AML-193 (cell line): ENCODE measurements around the gene DUSP28.

Experiments
- DNase-seq, 2 experiments: peaks; one replicate each; lab custom pipeline; 2025; lab: John Stamatoyannopoulos, UW

DUSP28 gene

DNA sequence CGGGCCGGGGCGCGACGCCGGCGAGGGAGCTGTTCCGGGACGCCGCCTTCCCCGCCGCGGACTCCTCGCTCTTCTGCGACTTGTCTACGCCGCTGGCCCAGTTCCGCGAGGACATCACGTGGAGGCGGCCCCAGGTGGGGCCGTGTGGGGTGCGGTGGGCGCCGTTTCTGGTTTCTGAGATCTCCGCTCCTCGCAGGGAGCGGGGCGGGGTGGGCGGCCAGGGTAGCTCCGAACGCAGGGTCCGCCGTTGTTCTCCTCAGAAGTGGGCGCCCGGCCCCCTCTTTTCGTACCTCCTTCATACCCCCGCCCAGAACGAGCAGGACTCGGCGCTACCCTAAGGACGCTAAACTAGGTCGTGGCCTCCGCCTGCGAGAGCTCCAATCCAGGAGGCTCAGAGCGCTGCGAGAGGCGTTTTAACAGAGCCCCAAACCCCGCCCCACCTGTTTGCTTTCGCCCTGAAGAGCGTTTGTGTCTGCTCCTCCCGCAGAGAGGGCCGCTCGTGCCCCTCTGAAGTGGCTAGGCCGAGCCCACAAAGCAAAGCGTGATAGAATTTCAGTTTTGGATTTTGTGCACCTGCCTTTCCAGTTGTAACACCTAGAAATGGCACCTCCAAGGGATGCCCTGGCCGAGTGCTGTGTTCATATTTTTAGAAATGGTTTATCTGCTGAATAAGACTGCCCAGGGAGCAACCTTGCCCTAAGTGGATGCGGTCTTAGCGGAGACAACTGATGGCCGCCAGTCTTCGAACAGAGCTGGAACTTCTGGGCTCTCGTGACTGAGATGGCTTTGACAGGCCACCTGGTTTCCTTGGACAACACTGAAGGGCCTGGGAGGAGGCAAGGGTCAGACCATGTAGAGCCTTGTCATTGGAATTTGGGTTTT, 27.0 kb downstream of the DUSP28 start:
- DNase-seq, result peak; percentile 8 to 12

DNA sequence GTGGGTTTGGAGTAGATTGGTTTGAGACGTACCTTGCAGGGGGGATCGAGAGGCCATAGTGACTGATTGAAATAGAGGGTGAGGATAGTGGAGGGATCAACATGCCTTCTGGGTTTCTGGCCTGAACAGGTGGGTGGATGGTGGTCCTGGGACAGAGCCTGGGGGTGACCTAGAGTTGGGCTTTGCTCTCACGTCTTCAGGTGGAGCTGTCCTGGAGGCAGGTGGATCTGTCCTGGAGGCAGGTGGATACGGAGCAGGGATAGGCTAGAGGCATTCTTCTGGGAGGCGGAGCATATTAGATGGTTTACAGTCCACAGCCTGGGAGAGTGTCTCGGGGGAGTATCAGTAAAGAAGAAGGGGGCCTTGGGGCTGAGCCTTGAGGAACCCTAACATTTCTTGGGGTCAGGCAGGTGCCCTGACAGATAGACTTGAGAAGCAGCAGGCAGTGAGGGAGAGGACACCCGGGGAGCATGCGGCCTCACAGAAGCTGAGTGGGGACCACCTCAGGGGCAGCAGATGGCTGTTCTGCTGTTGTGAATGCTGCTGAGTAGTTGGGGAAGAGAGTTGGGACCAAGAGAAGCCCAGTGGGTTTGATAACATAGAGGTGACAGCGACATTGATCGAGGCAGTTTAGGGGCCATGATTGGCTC, 28.0 kb downstream of the DUSP28 start:
- DNase-seq, result no peak

DNA sequence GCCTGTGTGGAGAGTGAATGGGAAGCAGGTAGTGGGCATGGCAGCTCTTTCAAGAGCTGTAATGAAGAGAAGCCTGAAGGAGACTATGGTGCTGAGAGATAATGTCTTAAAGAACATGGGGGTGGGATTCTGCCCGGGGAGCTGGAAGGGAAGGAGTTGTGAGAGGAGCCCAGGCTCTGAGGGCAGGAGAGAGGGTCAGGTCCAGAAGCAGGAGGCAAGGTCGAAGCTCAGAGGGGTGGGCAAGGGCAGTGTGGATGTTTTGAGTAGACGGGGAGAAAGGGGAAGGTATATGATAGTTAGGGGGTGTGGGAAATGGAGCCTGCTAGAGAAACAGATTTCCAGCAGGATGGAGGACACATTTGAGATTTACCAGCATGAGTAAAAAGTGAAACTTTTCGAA, 28.5 kb downstream of the DUSP28 start:
- DNase-seq, result no peak

DNA sequence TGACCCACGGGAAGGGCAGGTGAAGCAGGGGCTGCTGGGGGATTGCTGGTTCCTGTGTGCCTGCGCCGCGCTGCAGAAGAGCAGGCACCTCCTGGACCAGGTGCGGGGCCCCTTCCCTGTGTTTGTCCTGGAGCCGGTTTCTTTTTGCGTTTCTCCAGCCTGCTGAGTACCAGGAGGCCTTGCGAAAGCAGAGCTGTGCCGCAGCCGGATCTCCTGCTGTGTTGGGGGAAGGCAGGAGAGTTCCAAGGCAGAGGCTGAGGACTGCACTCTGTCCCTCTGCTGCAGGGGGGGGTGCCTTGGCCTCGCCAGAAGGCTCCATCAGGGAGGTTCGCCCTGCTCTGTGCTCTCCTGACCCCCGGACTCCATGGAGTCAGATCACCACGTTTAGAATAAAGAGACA, 29.2 kb downstream of the DUSP28 start:
- no peak for DNase-seq

DNA sequence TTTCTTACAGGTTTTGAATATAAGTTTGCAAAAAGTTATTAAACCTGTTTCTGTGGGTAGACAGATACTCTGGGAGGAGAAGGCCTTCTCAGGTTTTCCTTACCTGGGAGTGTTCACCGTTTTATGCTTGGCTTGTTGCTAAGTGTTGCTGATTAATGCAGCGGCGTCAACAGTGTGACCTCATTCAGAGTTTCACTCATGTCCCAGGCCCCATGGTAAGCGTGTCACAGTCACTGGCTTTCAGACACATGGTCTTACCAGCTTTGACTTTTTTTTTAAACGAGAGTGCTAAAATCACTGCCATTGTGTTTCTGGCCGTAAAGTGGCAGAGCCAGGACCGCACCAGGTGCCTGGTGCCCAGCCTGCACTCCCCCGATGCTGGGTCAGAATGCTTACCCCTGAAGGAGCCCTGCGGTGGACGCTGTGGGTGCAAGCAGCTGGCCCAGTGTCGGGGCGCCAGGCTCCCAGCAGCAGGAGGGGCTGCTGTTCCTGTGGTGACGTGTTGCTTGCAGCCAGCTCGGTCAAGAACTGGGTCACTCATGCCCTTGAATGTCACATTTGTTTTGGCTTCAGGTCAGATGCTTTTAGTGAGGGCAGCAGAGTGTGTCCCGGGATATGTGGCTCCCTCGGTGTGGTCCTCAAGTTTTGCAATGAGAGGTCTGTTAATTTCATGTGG, 29.8 kb downstream of the DUSP28 start:
- no peak for DNase-seq

DNA sequence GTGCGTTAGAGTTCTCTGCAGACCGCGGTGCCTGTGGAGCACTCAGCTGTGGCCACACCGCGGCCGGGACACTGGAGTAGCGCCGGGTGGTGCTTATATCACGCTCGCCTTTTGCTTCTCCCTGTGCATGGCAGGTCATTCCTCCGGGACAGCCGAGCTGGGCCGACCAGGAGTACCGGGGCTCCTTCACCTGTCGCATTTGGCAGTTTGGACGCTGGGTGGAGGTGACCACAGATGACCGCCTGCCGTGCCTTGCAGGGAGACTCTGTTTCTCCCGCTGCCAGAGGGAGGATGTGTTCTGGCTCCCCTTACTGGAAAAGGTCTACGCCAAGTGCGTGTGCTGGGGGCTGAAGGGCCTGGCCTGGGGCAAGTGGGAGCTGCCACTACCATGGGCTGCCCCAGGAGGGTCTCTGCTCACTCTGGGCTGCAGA, 30.5 kb downstream of the DUSP28 start:
- no peak for DNase-seq

DNA sequence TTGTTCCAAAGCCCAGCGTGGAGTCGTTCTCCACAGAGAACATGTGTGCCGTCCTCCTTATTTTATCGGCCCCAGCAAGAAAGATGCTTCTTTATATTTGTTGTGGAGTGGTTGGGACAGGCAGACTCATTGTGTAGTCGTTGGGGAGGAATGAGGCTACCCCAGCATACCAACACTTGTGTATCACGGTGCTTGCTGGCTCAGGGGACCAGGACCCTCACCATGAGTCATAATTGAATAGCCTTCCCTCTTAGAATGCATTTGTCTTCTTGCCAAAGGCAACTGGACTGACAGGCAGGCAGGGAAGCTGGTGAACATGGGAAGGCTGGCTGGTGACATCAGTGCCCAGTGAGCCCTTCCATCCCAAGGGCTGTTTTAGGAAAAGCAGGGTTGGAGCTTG, 31.1 kb downstream of the DUSP28 start:
- DNase-seq, result no peak

DNA sequence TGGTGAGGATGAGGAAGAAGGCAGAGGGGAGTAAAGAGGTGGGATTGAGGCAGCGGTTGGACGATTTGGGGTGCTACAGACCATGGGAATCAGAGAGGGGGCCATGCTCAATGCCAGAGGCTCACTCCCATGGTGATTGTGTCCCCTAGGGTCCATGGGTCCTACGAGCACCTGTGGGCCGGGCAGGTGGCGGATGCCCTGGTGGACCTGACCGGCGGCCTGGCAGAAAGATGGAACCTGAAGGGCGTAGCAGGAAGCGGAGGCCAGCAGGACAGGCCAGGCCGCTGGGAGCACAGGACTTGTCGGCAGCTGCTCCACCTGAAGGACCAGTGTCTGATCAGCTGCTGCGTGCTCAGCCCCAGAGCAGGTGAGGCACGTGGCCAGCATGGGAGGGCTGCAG, 31.6 kb downstream of the DUSP28 start:
- DNase-seq, result no peak

DNA sequence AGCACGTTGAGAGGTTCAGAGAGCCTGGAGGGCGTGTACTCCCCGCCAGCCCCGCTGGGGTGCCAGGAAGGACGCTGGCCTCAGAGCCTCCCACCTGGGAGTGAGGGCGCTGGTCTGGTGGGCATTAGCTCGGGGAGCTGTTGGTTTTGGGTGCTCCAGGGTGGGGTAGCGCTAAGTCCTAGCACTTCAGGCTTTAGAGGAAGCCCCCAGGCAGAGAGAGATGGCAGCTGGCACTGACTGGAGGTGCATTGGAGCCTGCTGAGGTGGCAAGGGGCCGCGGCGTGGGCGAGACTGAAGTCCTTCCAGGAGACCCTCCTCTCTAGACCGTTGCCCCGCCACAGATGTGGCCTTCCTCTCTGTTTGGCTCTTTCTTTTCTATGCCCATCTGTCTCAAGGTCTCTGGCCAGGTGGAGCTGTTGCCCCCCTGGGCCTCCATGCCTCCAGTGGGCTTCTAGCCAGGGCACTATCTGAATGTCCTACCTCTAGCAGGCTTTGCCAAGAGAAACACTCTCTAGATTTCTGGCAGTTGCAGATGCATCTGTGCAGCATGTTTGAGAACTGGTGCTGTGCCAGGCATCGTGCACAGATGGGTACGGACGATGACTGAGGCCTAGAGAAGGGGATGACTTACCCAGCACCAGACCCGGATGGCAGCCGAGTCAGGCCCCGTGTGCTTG, 33.0 kb downstream of the DUSP28 start:
- no peak for DNase-seq

DNA sequence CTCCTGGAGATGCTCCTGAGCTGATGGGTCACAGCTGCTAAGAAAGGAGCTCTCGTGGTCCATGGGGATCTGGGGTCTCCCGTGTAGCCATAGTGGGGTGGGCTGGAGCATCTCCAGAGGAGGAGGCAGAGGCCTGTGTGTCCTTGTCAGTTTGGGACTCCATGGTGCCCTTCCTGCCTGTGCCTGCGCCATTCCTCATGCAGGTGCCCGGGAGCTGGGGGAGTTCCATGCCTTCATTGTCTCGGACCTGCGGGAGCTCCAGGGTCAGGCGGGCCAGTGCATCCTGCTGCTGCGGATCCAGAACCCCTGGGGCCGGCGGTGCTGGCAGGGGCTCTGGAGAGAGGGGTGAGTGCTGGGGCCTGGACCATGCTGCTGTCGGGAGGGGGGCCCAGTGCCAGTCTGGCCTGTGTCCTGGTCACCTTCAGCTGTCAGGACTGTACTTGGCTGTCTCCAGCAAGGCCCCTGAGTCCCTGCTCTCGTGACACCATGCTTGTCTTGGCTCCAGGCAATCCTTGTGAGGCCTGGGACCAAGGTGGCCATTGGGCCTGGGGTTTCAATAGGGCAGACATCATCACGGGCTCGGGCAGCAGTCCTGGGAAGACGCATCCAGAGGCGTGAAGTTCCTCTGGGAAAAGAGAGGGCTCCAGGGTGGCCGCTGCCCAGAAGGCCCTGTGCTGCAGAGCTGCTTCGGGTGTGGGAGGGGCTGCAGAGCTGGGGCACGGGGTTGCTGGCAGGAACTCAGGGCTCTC, 33.7 kb downstream of the DUSP28 start:
- DNase-seq, result no peak

DNA sequence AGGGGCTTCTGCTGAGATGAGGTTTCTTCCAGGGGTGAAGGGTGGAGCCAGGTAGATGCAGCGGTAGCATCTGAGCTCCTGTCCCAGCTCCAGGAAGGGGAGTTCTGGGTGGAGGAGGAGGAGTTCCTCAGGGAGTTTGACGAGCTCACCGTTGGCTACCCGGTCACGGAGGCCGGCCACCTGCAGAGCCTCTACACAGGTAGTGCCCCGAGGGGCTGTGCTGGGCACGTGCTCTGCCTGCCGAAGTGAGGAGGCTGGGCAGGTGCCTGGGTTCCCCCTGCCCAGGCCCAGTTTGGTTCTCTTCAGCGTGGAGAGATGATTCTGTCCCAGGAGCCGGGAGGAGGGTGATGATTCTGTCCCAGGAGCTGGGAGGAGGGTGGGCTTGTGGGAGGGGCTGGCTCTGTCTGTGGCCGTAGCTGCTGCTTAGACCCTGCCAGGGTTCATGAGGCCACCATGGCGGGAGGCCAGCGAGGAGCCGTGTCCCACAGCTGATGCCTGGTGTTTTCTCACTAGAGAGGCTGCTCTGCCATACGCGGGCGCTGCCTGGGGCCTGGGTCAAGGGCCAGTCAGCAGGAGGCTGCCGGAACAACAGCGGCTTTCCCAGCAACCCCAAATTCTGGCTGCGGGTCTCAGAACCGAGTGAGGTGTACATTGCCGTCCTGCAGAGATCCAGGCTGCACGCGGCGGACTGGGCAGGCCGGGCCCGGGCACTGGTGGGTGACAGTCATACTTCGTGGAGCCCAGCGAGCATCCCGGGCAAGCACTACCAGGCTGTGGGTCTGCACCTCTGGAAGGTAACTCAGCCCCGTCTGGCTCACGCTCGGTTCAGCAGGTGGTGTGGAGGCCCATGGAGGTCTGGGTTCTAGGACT, 34.6 kb downstream of the DUSP28 start:
- DNase-seq, result no peak

DNA sequence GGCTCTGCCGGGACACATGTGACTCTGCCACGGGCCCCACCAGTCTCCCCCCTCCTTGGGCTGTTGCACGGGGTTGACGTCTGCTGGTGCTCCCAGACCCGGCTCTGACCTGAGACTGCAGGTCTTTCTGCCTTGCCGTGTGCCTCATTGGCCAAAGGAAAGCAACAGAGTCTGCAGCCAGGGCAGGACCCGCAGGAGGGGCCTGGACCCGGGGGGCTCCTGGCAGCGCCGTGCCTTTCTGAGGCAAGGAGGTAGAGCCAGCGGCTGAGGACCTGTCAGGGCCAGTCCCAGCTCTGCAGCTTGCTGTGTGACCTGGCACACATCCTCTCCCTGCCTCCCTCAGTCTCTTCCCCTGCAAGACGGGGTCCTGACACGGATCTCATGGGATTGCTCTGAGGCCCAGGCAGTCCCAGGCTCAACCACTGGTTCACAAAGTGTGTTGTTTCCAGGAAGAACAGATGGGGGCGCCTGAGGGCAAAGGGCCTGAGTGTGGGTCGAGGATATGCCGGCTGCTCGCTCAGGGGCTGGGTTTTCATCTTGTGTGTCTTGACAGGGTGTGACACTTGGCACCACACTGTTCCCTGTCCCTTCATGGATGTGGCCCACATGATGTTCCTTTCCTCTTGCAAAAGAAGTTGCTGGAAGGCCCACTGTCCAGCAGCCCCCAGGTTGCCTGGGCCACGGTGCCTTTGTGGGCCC, 35.4 kb downstream of the DUSP28 start:
- DNase-seq, result peak; percentile 13 to 32

DNA sequence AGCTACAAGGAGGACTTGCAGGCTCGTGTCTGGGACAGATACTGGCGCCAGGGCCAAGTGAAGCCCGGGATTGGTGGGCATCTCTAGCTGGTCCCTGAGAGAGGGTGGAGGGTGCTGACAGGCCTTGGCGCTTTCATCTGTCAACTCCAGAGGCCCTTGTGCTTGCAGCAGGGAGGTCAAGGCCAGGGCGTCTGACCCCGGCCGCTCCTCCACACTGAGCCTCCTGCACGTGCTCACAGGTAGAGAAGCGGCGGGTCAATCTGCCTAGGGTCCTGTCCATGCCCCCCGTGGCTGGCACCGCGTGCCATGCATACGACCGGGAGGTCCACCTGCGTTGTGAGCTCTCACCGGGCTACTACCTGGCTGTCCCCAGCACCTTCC, 35.9 kb downstream of the DUSP28 start:
- DNase-seq, result no peak

DNA sequence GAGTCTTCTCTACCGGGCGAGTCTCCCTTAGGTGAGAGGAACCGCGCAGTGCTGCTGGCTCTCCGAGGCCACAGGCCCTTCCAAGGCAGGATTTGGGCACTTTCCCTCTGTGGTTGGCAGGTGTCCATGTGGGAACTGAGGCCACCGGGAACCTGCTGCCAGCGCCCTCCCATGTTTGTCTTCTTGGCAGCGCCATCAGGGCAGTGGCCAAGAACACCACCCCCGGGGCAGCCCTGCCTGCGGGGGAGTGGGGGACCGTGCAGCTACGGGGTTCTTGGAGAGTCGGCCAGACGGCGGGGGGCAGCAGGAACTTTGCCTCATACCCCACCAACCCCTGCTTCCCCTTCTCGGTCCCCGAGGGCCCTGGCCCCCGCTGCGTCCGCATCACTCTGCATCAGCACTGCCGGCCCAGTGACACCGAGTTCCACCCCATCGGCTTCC, 36.4 kb downstream of the DUSP28 start:
- DNase-seq, result no peak

DNA sequence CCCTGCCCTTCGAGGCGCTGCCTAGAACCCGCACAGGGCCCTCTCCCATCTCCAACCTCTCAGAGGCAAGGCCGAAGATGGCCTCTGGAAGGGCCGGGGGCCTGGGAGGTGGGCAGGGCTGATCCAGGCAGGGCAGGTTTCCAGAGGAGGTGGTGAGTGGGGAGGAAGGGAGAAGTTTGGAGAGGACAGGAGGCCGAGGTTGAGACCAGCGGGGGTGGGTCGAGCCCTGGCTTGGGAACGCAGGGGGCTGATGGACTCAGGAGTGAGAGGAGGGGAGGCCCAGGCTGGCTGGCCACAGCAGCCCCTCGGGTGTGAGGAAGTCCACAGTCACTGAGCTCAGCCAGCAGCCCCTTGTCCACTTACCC, 36.9 kb downstream of the DUSP28 start:
- DNase-seq, result no peak

DNA sequence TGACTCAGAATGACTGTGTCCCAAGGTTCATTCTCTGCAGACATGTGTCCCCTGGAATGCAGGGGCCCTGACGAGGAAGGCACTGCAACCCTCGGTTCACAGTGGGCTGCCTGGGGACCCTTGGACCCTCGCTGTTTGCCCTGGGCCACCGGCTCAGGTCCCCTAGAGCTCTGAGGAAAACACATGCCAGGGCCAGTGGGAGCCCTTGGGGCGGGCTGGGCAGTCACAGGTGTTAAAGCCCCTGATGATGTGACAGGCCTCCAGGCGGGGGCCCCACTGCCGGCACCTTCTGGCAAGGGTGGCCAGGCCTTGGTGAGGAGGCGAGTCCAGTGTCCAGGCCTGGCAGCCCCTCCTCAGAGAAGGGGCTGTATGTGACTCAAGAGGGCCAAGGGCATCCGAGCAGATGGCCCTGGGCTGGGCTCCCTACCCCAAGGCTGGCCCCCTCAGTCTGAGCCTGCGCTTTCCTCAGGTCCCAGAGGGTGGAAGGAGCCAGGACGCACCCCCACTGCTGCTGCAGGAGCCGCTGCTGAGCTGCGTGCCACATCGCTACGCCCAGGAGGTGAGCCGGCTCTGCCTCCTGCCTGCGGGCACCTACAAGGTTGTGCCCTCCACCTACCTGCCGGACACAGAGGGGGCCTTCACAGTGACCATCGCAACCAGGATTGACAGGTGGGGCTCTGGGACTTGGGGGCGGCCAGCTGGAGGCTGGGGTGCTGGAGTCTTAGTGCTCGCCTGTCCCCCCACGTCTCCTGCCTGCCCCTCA, 37.4 kb downstream of the DUSP28 start:
- DNase-seq, result no peak

DNA sequence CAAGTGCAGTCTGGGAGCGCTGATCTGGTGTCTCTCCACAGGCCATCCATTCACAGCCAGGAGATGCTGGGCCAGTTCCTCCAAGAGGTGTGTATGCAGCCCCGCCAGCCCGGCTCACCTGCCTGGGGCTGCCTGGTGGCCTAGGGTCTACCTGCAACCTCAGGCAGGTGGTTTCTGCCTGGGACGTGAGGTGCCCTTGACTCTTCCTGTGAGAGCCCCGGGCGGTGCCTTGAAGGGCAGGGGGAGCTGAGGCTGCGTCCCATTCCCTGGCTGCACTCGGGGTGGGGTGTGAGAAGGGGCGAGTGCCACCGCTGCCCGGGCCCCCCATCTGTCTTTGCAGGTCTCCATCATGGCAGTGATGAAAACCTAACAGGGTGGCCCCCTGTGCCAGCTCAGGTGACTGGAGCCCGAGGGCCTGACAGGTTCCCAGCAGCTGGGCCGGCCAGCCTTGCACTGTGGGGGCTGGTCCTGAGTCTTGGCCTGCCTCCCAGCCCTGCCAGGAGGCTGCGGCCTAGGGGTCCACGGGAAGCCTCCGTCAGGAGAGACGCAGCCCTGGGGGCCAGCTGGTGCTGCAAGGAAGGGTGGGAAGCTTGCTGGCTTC, 38.3 kb downstream of the DUSP28 start:
- DNase-seq, result no peak

DNA sequence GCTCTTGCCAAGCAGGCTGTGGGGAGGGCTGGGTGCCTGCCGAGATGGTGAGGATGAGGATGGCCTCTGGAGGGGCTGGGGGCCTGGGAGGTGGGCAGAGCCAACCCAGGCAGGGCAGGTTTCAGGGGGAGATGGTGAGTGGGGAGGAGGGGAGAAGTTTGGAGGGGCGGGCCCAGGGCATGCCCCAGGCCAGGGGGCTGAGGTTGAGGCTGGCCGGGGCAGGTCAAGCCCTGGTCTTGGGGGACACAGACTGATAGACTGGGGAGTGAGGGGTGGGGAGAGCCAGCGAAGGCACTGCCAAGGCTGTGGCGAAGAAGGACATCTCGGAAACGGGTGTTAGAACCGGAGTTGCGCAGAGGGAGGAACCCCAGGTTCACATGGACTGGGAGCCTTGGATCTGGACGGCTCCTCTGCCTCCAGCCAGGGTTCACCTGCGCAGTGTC, 39.0 kb downstream of the DUSP28 start:
- DNase-seq, result no peak

DNA sequence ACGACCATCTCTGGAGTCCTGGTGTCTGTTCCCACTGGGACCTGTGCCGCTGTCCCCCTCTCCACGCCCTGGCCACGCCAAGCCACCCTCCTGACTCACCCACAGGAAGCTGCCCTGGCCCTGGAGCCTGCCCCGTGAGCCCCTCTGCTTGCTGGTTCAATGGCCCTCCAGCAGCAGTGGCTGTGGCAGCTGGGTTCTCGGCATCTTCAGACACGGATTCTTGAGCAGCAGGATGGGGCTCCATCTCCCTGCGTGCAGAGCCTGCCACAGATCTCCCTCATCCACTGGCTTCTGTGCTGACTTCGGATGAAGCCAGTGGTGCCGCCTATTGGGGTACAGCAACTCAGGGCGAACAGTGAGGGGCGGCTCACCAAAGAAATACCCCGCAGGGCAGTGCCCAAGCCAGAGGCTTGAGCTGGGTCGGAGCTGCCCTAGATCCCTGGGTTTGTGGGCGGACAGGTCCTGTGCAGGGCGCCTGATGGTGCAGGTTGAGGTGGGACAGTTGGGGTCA, 40.3 kb downstream of the DUSP28 start:
- no peak for DNase-seq
